Measurements from ENCODE around the gene SIRPA. TPM values are rescaled to one million over a fixed set of nuclear protein-coding genes. Genes with fewer than 3 reads are reported as not detected.

Gene SIRPA
- total RNA-seq, 3 donors from 2014 or later (not counting 1 experiment from before 2014, with no cell fraction given): 1.3 to 7.5 (median 2.3) TPM

- H3K36me3 Mint-ChIP-seq: no peaks in the 10 kb centered on the region
Measured at GRCh38 chr20:1846876-1847275, 48.3 kb upstream of the SIRPA start.

GRCh38 chr20:1847780-1848179 lies 47.4 kb upstream of the SIRPA start:
- no peak overlapping the region for H3K4me3 Mint-ChIP-seq
- H3K27me3 Mint-ChIP-seq (ENCODE audit: low read depth in 2 of 2): peaks cover 0 to 11% of the 10 kb centered on the region in 2 donors
- Histone ChIP-seq H3K4me1 (ENCODE audit: control insufficient read depth, insufficient read depth, low read length) (peaks cover 20% of the 10 kb centered on the region), H3K36me3 (ENCODE audit: control insufficient read depth, insufficient read depth, low read length) (no peaks in the 10 kb centered on the region), H3K4me3 (ENCODE audit: low read length) (no peak overlapping the region), H3K27ac (ENCODE audit: low read length) (no peak overlapping the region), H3K9me3 (ENCODE audit: control insufficient read depth, insufficient read depth, low read length) (no peaks in the 10 kb centered on the region), H3K27me3 (ENCODE audit: control insufficient read depth, insufficient read depth, low read length) (no peaks in the 10 kb centered on the region)
- intact Hi-C loops (cut with micrococcal nuclease): no loop called here
- no peaks in the 10 kb centered on the region for H3K4me1 Mint-ChIP-seq
- peaks cover 2 to 3% of the 10 kb centered on the region in 2 donors for H3K9me3 Mint-ChIP-seq
- TF ChIP-seq CTCF (IDR thresholded peaks at IDR 0.05): no peak
- DNase-seq (no peak), ATAC-seq (no peak)
- H3K36me3 Mint-ChIP-seq: no peaks in the 10 kb centered on the region
- no peak overlapping the region for H3K27ac Mint-ChIP-seq
- WGBS (ENCODE audit: insufficient coverage): 97% methylated on average over 2 of the region's 2 CpGs

More at GRCh38 chr20:1846876-1847275, 48.3 kb upstream of the SIRPA start:
- intact Hi-C loops (cut with micrococcal nuclease): no loop called here
- H3K4me1 Mint-ChIP-seq: no peaks in the 10 kb centered on the region
- H3K9me3 ChIP-seq (ENCODE audit: control insufficient read depth, insufficient read depth, low read length): no peaks in the 10 kb centered on the region
- H3K27me3 Mint-ChIP-seq (ENCODE audit: low read depth in 2 of 2): peaks cover 0 to 11% of the 10 kb centered on the region in 2 donors
- peaks cover 2 to 3% of the 10 kb centered on the region in 2 donors for H3K9me3 Mint-ChIP-seq
- no peaks in the 10 kb centered on the region for H3K36me3 ChIP-seq (ENCODE audit: control insufficient read depth, insufficient read depth, low read length)
- no peak overlapping the region for H3K4me3 Mint-ChIP-seq
- no CpG with 5 or more reads among the region's 1 CpG for WGBS (ENCODE audit: insufficient coverage)
- no peak for TF ChIP-seq CTCF (IDR thresholded peaks at IDR 0.05)
- H3K27ac Mint-ChIP-seq: no peak overlapping the region
- H3K4me1 ChIP-seq (ENCODE audit: control insufficient read depth, insufficient read depth, low read length): peaks cover 20% of the 10 kb centered on the region
- ATAC-seq (no peak), DNase-seq (no peak)
- no peaks in the 10 kb centered on the region for H3K27me3 ChIP-seq (ENCODE audit: control insufficient read depth, insufficient read depth, low read length)
- H3K27ac ChIP-seq (ENCODE audit: low read length): no peak overlapping the region
- H3K4me3 ChIP-seq (ENCODE audit: low read length): no peak overlapping the region

- Histone ChIP-seq H3K36me3 (ENCODE audit: control insufficient read depth, insufficient read depth, low read length) (no peaks in the 10 kb centered on the region), H3K27me3 (ENCODE audit: control insufficient read depth, insufficient read depth, low read length) (no peaks in the 10 kb centered on the region), H3K4me1 (ENCODE audit: control insufficient read depth, insufficient read depth, low read length) (peaks cover 20% of the 10 kb centered on the region), H3K27ac (ENCODE audit: low read length) (no peak overlapping the region), H3K4me3 (ENCODE audit: low read length) (no peak overlapping the region), H3K9me3 (ENCODE audit: control insufficient read depth, insufficient read depth, low read length) (no peaks in the 10 kb centered on the region)
- intact Hi-C loops (cut with micrococcal nuclease): no loop called here
- ATAC-seq: no peak
- Mint-ChIP-seq H3K9me3 (peaks cover 2 to 3% of the 10 kb centered on the region in 2 donors), H3K36me3 (no peaks in the 10 kb centered on the region), H3K27me3 (ENCODE audit: low read depth in 2 of 2) (peaks cover 0 to 11% of the 10 kb centered on the region in 2 donors), H3K4me1 (no peaks in the 10 kb centered on the region), H3K4me3 (no peak overlapping the region), H3K27ac (no peak overlapping the region)
- TF ChIP-seq CTCF (IDR thresholded peaks at IDR 0.05): no peak
- DNase-seq: no peak
Measured at GRCh38 chr20:1848373-1848772, 46.8 kb upstream of the SIRPA start.

GRCh38 chr20:1851396-1851795 lies 43.8 kb upstream of the SIRPA start:
- no peak for TF ChIP-seq CTCF (IDR thresholded peaks at IDR 0.05)
- H3K4me3 ChIP-seq (ENCODE audit: low read length): no peak overlapping the region

More at GRCh38 chr20:1851396-1851795, 43.8 kb upstream of the SIRPA start:
- ATAC-seq (no peak), DNase-seq (no peak)
- H3K36me3 Mint-ChIP-seq: no peaks in the 10 kb centered on the region
- H3K36me3 ChIP-seq (ENCODE audit: control insufficient read depth, insufficient read depth, low read length): no peaks in the 10 kb centered on the region
- no peaks in the 10 kb centered on the region for H3K27me3 ChIP-seq (ENCODE audit: control insufficient read depth, insufficient read depth, low read length)
- no peaks in the 10 kb centered on the region for H3K9me3 ChIP-seq (ENCODE audit: control insufficient read depth, insufficient read depth, low read length)
- peaks cover 11 to 16% of the 10 kb centered on the region in 2 donors for H3K27me3 Mint-ChIP-seq (ENCODE audit: low read depth in 2 of 2)
- 85% methylated on average over 2 of the region's 2 CpGs for WGBS (ENCODE audit: insufficient coverage)
- peaks cover 2 to 3% of the 10 kb centered on the region in 2 donors for H3K9me3 Mint-ChIP-seq
- no peak overlapping the region for H3K27ac Mint-ChIP-seq
- no peak overlapping the region for H3K27ac ChIP-seq (ENCODE audit: low read length)
- intact Hi-C loops (cut with micrococcal nuclease): no loop called here
- H3K4me3 Mint-ChIP-seq: no peak overlapping the region
- H3K4me1 ChIP-seq (ENCODE audit: control insufficient read depth, insufficient read depth, low read length): peaks cover 6% of the 10 kb centered on the region
- H3K4me1 Mint-ChIP-seq: no peaks in the 10 kb centered on the region

All from natural killer cell (primary cell).